ENCODE data around the gene HELZ.

Gene HELZ

GRCh38 chr17:67194134-67194533 lies 50.9 kb downstream of the HELZ start:
- DNase-seq (ENCODE audit: low spot score) = no peak

DNA sequence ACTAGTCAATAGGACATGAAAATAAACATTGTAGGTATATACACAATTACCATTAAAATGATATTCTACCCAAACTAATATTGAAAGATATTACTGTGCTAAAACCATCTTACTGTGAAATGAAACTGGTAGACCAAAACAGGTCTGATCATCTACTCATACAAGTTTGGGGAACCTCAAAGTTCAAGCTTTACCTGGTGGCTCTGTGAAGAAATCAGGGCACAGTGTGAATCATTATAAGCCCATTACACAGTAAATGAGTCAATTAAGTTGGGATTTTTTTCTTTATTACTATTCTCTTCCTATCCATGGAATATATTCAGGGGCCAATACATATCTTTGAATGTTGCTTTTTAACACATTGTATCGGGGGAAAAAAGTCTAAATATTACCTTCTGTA lies 57.1 kb downstream of the HELZ start:
- DNase-seq (ENCODE audit: low spot score) = no peak

DNA sequence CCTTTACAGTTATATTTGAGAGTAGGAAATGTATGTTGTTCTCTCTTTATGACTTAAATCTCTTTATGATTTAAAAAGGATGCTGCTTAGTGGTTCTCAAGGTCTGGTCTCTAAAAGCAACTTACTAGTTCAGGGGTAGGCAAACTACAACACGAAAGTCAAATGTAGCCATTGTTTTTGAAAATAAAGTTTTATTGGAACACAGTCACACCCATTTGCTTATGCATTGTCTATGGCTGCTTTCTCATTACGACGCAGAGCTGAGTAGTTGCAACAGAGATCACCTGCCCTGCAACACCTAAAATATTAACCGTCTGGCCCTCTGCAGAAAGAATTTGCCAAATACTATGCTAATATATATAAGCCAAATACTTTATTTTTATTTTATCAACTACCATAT lies 58.2 kb downstream of the HELZ start:
- DNase-seq (ENCODE audit: low spot score) = no peak

- DNase-seq (ENCODE audit: low spot score) = no peak
Measured at GRCh38 chr17:67183531-67183930, 61.5 kb downstream of the HELZ start.

DNA sequence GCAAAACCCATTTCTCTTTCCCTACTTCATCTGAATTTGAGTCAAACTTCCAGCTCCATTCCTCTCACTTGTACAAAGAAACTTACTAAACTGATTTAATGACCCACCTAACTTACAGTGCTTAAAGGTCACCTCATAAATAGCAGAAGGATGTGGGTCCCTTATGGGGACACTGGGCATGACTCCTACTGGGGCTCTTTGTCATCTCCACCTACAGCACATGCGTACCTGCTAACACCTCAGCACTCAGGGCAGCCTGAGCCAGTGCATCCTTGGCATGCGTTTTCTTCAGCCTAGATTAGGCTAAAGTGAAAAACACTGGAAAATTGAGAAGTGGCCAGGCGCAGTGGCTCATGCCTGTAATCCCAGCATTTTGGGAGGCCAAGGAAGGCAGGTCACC lies 63.2 kb downstream of the HELZ start:
- DNase-seq (ENCODE audit: low spot score) = no peak

- no peak for DNase-seq (ENCODE audit: low spot score)
Measured at GRCh38 chr17:67180275-67180674, 64.7 kb downstream of the HELZ start.

DNA sequence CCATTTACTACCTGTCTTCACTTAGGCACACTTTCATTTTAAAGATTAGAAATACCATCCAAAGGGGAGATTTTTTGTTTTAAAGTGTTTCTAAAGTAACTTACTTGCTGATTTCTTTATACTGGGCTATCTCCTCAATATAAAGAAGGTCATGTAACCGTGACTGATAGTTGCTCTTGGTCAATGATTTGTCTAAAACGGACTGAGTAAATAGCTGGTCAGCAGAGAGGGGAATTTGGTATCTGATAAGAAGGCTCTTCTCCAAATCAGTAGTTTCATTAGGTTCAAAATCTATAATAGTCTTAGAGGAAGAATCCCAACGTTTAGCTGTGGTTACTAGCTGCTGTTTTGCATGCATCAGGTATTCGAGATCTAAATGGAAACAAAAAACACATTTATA lies 66.4 kb downstream of the HELZ start:
- DNase-seq (ENCODE audit: low spot score) = no peak

- no peak for DNase-seq (ENCODE audit: low spot score)
Measured at GRCh38 chr17:67177732-67178131, 67.3 kb downstream of the HELZ start.

- no peak for DNase-seq (ENCODE audit: low spot score)
Measured at GRCh38 chr17:67174190-67174589, 70.8 kb downstream of the HELZ start.

DNA sequence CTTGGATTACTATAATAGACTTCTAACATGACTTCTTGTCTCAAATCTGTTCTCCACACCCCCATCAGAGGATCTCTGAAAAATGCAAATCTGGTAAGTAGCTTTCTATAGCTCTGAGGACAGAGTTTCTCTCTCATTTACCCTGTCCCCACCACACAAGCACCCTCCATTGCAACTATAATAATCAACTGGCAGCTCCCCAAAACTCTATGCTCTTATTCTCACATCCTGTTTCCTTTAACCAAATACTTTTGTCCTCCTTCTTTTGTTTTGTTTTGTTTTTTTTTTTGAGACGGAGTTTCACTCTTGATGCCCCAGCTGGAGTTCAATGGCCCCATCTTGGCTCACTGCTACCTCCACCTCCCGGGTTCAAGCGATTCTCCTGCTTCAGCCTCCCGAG lies 73.4 kb downstream of the HELZ start:
- DNase-seq (ENCODE audit: low spot score) = no peak

GRCh38 chr17:67168496-67168895 lies 76.5 kb downstream of the HELZ start:
- no peak for DNase-seq (ENCODE audit: low spot score)

DNA sequence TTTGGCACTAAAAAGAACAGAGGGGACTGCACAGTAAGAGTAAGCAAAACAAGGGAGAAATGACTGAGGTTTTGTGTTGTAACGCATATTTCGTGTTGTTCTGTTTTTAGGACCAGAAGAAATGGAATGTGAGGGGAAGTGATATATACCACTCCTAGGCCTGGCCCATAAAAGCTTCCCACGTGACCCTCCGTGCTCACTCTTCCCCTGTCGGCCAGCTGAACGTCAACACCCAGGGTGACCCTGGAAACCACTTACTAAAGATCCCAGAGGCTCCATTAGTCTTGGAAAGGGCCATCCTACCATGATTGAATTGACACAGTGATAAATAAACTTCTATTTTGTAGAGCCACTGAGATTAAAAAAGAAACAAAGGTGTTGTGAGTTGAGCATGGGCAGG lies 79.8 kb downstream of the HELZ start:
- DNase-seq (ENCODE audit: low spot score) = peak; percentile 10

DNA sequence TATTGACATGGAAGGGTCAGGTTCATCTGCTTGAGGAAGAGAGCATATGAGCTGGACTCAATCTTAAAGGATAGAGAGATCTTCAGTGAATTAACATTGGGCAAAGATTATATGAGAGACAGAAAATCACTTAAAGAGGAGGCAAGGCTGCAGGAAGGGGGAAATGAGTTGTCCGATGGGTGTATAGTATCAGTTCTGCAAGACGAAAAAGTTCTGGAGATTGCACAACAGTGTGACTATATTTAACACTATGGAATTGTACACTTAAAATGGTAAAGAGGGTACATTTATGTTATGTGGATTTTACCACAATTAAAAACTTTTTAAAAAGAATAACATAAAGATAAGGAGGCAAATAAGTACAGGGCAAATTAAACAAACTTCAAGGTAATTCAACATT lies 80.7 kb downstream of the HELZ start:
- DNase-seq (ENCODE audit: low spot score) = peak; percentile 12

DNA sequence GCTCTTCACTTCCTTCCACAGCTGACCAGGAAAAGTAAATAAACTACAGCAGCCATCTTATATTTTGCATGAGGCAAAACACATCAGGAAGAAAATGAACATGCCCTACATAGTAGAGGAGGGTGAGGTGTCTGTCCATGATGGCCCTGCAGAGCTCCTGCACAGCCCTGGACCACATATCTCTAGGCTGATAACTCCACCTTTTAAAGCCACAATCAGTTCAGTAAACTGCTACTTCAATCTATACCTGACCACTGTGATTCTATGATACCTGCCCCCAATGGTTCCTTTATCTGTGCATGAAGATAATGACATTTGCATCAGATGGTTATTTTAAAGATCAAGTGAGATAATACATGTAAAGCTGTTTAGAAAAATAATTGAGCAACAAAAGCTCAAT lies 82.2 kb downstream of the HELZ start:
- no peak for DNase-seq (ENCODE audit: low spot score)

DNA sequence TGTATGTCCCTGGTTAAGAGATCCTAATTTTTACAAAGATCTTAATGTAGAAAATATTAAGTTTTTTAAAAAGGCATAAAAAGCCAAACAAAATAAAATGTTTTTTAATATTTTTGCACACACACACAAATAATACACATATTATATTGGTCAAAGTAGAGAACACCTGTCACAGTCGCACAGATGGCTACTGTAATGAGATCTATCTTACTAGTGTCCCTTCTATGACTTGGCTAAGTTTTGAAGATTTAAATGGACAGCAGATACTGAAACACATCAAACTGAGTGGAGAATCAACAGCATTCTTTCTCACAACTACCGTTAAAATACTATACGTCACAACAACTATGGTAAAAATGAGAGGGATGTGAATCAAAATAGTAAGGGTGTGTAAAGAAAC lies 83.4 kb downstream of the HELZ start:
- DNase-seq (ENCODE audit: low spot score) = no peak

- DNase-seq (ENCODE audit: low spot score) = no peak
Measured at GRCh38 chr17:67160791-67161190, 84.2 kb downstream of the HELZ start.

- peak; percentile 47 for DNase-seq (ENCODE audit: low spot score)
Measured at GRCh38 chr17:67157732-67158639, 87.0 kb downstream of the HELZ start.

- DNase-seq (ENCODE audit: low spot score) = no peak
Measured at GRCh38 chr17:67156269-67157199, 88.5 kb downstream of the HELZ start.

DNA sequence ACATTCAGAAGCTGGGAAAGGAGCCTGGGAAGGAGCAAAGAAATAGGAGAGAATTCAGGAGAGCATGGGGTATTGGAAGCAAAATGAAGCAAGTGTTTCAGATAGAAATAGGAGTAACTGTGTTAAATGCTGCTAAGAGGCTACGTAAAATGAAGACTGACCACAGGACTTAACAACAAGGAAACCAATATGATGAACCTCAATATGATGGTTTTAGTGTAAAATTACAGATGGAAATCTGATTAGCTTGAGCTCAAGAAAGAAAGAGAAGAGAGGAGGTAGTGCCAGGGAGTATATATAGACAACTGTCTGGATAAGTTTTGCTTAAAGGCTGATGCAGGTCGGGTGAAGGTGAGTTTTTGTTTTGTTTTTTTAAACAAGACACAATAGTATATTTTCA lies 92.2 kb downstream of the HELZ start:
- no peak for DNase-seq (ENCODE audit: low spot score)

DNA sequence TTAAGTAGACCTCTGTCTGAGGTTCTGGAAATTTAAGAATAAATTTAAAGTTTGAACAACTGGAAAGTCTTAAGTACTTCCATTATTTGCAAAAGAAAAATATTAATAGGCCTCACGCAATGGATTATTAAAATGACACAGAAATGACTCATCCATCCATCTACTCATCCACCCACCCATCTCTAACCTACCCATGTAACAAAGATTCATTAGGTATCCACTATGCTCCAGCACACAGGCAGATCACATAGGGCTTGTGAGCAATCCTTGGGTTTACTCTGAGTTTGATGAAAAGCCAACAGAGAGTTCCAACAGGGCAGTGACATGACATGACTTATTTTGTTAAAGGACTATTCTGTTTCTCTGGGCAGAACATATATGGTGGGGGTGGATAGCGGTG lies 93.3 kb downstream of the HELZ start:
- DNase-seq (ENCODE audit: low spot score) = no peak

GRCh38 chr17:67150826-67151225 lies 94.2 kb downstream of the HELZ start:
- DNase-seq (ENCODE audit: low spot score) = no peak

DNA sequence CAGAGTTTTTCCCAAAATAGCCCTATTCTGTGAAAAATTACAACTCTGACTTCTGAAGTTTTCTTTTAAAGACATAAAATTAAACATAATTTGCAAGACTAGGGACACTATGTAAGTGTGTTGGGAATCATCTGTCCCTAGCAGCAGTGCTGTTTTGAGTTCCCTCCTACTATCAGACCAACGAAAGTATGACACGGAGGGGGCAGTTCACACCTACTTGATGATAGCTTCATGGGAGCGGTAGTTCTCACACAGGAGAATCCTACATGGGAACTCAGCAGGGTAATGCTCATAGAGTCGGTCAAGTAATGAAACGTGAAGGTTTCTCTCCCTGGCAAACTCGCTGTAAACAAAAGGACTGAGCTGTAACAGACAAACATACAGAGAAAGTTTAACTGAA lies 96.6 kb downstream of the HELZ start:
- no peak for DNase-seq (ENCODE audit: low spot score)

- DNase-seq (ENCODE audit: low spot score) = no peak
Measured at GRCh38 chr17:67145183-67145805, 99.7 kb downstream of the HELZ start.

Data from globus pallidus (tissue), 1 donor.